HG03442 (cell line): ENCODE results near the gene TLE6.
"Not testable (repeated sequence)": the region's sequence is repeated elsewhere in the genome, so short reads cannot be mapped to it uniquely, and the experiment has no call there.

ENCODE experiments used
- ATAC-seq: cut with Tn5 transposase; IDR thresholded peaks from one replicate; pipeline ENCODE4 v1.9.1; 2021; ENCODE audit warnings: mild to moderate bottlenecking, moderate library complexity; ENCODE audit not compliant: unreplicated experiment

TLE6 gene

DNA sequence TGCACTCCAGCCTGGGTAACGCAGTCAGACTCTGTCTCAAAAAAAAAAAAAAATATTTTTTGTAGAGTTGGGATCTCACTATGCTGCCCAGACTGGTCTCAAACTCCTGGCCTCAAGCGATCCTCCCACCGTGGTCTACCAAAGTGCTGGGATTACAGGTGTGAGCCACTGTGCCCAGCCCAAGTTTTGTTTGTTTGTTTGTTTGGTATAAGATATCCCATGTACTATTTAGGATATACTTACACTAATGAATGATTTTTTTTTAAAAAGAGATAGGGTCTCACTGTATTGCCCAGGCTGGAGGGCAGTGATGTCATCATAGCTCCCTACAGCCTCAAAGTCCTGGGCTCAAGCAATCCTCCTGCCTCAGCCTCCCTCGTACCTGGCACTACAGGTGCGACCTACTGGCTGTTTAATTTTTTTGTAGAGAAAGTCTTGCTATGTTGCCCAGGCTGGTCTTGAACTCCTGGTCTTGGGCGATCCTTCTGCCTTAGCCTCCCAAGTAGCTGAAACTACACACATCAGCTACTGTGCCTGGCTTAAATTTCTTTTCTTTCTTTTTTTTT, 24.0 kb downstream of the TLE6 start:
- no peak for ATAC-seq

DNA sequence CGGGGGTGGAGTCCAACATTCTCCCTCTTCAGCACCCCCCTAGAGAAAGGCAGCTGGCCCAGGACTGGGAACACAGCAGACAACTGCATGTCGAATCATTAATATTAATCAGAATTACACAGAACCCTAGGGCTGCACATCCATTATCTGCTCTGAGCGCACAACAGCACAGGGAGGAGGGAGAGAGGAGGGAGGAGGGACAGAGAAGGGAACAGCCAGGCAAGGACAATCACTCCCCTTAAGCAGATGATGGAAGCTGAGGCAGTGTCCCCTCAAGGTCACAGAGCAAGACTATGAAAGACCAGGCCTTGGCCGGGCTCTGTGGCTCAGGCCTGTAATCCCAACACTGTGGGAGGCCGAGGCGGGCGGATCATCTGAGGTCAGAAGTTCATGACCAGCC, 25.7 kb downstream of the TLE6 start:
- no peak for ATAC-seq

DNA sequence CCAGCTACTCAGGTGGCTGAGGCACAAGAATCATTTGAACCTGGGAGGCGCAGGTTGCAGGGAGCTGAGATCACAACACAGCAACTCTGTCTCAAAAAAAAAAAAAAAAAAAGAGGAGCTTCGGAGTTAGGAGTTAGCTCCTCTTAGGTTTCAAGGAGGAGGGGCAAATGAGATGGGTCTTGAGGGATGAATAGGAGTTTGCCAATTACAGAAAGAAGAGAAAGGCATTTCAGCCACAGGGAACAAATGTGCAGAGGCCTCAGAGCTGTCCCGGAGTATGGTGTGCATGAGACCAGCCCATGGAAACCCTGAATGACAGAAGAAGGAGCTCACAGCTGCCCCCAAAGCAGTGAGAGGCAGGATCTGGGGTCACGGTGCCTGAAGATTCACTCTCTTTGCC, 27.2 kb downstream of the TLE6 start:
- ATAC-seq: no peak

DNA sequence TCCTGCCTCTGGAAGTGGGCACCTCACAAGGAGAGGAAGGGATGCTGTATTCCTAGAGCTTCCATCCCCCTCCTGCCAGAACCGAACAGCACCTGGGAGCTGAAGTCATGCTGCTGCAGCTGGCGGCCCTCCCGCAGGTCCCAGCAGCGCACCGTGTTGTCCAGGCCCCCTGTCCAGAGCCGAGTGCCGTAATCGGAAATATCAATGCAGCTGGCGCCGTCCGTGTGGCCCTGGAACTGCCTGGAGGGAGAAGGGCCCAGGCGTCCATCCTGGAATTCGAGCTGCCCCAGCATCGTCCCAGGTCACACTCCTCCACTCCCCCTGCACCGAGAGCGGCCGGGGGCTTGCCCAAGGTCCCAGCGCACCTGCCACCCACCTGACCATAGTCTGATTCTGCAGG, 28.0 kb downstream of the TLE6 start:
- no peak for ATAC-seq

DNA sequence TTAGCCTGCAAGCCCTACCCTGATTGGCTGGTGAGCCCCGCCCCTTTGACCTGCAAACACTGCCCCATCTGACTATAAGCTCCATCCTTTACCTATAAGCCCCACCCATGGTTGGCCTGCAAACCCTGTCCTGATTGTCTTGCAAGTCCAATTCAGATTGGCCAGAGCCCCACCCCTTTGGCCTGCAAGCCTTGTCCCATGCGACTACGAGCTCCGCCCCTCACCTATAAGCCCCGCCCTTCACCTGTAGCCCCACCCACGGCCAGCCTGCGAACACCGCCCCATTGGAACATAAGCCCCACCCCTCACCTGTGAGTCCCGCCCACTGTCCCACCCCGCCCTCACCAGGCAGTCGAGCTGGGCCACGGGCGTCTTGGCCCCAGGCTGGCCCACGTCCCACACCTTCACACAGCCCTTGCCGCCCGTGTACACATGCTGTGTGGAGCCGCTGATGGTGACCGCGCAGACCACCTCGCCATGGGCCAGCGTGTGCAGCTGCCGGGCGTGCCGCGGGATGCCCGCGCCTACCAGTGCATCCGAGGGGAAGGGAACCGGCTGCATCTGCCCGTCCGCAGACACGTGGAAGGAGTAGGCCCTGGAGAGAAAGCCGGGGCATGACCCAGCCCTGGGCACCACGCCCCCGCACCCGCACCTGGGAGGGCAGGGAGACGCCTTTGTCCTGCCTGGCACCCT, 28.9 kb downstream of the TLE6 start:
- ATAC-seq: no peak

DNA sequence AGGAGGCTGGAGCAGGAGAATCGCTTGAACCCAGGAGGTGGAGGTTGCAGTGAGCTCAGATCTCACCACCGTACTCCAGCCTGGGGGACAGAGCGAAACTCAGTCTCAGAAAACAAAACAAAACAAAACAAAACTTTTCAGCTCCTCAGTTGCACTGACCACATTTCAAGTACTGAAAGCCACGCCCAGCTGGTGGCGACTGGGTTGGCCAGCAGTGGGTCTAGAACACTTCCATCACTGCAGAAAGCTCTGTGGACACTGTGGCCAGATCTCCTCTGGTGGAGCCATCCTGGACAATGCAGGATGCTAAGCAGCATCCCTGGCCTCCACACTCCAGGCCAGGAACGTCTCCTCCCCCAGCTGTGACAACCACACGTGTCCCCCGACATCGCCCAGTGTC, 30.6 kb downstream of the TLE6 start:
- ATAC-seq: no peak

DNA sequence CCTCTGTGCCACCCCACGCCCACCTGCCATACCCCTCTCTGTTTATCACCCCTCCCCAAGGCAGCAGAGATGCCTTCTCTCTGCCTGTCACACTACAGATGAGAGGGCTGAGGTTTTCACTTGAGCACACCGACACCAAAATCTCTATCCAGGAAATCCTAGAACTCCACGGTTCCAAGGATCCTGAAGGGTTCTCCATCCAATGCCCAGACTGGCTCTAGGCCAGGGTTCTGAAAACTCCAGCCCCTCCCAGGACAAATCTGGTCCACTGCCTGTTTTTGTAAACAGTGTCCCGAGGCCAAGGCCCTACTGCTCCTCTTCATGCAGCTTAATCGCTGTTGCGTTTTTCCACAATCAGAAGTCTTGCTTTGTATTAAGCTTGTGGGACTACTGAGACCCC, 31.6 kb downstream of the TLE6 start:
- ATAC-seq: no peak

DNA sequence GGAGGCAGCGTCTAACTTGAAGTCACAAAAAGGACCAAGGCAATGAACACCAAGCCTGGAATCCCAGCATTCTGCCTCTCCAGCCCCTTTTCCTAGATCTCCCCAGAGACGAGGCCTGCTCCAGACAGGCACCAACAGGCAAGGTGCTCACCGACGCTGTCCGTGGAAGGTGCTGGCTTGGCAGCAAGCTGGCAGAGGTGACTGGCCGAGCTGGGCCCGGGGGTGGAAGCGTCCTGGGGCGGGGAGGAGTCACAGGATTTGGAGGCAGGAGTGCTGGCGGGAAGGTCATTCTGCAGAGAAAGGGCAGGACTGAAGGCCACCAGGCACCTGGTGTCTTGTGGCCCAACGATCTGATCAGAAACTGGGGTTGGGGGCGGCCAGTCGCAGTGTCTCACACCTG, 33.5 kb downstream of the TLE6 start:
- no peak for ATAC-seq

DNA sequence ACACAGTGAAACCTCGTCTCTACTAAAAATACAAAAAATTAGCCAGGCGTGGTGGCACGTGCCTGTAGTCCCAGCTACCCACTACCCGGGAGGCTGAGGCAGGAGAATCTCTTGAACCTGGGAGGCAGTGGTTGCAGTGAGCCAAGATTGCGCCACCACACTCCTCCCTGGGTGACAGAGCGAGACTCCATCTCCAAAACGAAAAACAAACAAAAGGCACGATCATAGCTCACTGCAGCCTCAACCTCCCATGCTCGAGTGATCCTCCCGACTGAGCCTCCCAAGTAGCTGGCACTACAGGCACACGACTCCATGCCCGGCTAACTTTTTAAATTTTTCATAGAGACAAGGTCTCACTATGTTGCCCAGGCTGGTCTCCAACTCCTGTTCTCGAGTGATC, 34.7 kb downstream of the TLE6 start:
- ATAC-seq: not testable (repeated sequence)

DNA sequence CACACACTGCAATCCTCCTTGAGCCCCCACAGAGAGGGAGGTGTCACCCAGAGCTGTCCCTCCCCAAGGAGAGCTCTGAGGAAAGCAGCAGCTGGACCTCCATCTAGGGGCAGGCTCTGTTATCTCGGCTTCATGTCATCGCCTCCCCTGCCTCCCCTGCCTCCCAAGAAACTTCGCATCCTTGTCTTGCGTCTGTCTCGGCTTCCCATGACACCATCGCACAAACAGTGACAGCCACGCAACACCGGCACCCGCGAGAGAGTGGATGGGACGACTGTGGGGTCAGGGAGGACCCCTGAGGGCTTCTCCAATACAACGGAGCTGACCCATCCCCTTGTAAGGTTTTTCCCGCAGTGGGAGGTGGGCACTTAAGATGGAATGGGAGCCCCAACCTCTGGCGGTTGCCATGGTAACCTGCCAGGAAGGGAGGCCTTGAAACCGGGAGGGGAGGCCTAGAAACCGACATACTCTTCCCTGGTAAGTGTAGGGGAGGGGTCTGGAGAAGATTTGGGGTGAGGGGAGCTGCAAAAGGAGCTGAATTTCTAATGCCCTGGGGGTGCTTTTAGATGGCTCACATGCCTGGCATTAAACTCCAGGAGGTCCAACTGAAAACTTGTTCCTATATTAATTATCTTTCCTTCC, 35.4 kb downstream of the TLE6 start:
- no peak for ATAC-seq

DNA sequence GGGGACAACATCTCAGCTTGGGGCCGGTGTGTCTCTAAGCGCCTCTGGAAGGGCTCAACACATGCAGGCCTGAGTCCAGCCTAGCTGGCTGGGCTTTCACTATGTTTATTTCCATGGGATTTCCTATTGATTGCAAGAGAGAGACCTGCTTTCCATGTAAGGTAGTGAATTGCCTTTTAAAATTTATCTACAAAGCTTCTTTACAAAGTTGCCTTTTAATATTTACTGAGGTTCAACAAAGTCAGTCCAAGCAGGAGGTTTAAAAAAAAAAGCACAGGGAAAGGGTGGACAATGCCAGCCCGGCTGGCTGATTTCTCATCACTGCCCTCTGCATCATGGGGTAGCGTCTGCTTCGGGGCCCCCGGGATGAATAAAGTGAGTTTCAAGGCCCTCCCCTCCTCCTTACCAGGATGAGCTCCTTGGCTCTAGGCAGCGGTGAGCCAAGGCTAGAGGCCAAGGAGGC, 35.9 kb downstream of the TLE6 start:
- no peak for ATAC-seq

DNA sequence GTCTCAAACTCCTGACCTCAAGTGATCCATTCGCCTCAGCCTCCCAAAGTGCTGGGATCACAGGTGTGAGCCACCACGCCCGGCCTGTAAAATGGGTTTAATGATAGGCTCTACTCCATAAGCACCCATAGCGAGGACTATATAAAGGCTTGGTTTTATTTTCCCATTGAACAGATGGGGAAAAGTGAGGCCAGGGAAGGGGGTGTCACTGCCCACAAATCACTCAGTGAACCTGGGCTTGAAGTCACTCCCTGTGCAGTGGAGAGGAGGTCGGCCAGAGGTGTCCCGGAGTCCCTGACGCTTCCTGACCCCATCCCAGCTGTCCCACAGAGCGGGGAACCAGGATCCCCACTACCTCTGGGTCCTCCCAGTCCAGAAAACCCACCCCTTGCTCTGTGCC, 36.8 kb downstream of the TLE6 start:
- ATAC-seq: no peak

DNA sequence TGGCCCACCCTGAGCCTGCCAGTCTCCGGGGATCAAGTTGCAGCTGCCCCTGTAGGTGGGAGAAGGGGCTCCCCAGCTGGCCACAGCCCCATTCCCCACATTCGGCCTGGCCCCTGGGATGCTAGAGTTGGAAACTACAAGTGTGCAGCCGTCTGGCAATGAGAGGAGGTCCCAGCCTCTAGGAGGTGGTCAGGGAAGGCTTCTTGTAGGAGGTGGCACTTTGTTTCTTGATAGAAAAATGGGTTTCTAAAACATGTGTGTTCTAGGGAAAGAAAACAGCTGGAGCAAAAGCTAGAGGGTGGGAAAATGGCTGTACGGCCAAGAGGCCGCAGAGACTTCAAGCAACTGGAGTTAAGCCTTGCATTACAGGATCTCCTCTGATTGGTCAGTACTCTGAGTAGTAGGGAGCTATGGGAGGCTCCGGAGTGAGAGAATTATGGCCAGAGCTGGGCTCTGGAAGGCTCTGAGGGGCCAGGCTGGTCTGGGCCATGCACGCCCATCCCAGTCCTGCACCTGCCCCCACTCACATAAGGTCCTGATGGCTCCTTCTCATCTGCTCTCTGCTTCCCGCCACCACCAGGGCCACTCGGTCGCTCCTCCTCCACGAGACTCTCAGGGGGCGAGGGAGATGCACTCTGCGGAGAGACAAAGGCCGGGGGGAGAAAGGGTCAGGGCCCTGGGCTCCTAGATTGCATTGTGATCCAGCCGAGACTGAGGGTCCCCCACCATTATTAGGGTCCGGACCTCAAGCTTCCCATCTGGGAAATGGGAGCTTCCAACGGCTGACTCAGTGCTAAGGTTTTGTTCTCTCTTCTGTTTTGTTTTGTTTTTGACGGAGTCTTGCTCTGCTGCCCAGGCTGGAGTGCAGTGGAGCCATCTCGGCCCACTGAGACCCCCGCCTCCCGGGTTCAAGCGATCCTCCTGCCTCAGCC, 38.0 kb downstream of the TLE6 start:
- ATAC-seq: no peak

DNA sequence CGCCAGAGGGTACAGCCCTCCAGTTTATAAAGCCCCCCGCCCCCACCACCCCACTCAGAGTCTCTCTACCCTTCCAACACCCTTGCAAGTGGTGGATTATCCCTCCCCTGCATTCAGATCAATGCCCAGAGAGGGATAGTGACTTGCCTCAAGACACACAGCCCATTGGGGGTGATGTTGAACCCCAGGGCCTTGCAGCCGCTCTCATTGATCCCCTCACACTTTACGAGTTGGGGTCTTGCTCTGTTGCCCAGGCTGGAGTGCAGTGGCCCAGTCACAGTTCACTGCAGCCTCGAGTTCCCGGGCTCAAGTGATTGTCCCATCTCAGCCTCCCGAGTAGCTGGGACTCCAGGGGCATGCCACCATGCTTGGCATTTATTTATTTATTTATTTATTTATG, 40.6 kb downstream of the TLE6 start:
- no peak for ATAC-seq

DNA sequence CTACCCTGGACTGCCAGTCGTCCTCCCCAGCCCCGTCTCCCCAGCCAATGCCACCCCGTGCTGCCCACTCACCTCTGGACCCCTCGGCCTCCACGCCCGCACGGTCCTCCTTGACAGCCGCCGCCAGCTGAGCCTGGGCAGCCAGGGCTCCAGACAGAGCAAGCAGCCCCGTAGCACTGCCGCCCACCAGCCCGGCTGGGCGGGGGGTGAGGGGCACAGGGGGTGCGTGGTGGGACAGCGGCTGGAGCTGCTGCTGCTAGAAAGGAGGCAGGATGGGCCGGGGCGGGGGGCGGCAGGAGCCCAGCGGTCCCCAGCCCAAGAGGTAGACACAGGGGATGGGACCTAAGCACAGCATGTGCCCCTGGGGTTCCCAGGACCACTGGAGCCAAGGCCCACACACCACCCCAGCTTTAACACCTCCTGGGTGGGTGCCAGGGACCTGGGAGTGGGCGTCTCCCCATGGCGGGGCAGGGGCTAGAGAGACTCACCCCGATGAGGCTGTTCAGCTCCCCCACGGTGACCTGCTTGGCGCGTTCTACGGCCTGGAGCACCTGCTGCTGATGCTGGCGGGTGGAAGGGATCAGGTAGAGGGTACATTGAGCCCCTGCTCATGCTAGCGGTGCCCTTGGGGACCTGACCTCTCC, 42.0 kb downstream of the TLE6 start:
- no peak for ATAC-seq

DNA sequence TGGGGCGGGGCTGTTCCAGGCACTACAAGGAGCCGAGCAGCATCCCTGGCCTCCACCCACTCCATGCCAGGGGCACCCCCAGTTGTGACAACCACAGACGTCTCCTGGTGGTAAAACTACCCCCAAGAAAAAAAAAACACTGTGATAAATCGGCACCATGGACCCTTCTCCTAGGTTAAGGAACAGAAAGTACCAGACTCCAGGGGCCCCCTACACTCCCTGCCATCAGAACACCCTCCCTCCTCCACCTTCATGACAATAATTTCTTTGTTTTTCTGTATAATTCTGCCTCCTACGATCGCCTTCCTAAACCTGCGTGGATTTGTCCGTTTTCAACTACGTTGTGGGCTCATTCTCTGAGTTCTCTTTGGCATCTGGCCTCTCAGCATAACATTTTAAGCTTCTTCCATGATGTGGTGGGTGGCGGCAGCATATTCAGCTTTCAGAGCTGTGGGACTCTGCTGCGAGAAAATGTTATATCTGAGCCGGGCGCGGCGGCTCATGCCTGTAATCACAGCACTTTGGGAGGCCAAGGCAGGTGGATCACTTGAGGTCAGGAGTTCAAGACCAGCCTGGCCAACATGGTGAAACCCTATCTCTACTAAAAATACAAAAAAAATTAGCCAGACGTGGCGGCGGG, 43.1 kb downstream of the TLE6 start:
- ATAC-seq: no peak

DNA sequence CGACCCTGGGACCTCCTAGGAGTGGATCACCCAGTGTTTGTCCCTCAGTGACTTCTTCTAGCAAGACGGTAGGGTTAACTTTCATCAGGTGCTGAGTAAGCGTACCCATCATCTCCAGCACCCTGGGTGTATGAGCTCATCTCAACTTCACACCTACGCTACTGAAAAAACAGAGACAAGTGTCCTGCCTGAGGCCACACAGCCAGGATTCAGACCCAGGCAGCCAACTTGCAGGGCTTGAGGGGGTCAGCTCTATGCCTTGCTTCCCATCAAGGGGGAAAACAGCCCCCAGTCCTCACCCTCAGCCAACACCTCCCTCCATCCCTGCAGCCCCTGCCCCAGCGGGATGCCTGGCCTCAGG, 47.1 kb downstream of the TLE6 start:
- ATAC-seq: no peak

DNA sequence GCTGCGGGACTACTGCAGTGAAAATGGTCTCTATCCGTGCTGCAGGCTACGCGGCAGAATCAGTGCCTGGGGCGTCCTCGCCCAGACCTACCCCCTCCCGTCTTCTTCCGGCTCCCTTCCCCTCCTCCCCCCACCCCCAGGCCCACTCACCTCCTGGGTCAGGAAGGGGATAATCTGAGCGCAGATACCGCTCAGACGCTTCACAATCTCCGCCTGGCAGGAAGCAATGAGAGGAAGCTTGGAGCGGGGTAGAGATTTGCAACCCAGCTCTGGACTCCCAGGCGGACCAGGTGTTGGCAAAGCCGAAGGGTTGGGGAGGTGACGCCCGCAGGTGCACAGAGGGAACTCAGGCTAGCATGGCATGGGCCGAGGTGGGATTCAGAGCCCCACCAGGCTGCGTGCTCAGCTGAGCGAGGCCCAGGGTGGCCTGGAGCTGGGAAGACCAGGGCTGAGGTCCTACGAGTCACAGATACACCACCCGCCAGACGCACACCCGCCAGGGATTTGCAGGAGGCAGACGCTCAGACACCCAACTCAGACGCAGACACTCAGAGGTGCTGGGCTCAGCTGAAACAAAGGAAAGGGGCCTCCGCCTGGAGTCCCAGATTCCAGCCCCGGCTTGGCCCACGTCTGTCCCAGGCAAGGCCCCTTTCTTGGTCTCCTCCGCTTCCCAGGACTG, 47.6 kb downstream of the TLE6 start:
- ATAC-seq: no peak

DNA sequence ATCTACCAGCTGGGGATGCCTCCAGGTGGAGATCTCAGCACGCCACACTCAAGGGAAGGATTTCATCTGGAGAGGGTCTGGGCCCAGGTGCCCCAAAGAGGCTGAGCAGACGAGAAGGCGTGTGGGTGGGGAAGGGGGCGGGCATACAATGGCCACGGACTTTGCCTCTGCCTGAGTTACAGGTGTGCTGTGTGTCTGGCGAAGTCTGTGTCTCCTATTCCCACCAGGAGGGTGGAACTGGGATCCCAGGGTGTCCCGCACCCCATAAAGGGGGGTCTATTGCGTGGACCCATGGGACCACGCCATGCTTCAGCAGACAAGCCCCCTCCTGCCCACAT, 48.2 kb downstream of the TLE6 start:
- ATAC-seq: no peak

DNA sequence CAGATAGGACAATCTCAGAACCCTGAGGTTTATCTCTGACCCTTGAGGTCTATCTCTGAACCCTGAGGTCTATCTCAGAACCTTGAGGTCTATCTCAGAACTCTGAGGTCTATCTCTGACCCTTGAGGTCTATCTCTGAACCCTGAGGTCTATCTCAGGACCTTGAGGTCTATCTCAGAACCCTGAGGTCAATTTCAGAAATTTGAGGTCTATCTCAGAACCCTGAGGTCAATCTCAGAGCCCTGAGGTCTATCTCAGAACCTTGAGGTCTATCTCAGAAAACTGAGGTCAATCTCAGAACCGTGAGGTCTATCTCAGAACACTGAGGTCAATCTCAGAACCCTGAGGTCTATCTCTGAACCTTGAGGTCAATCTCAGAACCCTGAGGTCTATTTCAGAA, 49.4 kb downstream of the TLE6 start:
- no peak for ATAC-seq
